NCI-H2227 treated with DMSO at 0.1 percent for 48 hours (cell line): Measurements from ENCODE around the gene ADAT2.

Experiments used
- DNase-seq: peaks from one replicate; lab custom pipeline; 2025; lab: John Stamatoyannopoulos, UW

The ADAT2 gene

DNA sequence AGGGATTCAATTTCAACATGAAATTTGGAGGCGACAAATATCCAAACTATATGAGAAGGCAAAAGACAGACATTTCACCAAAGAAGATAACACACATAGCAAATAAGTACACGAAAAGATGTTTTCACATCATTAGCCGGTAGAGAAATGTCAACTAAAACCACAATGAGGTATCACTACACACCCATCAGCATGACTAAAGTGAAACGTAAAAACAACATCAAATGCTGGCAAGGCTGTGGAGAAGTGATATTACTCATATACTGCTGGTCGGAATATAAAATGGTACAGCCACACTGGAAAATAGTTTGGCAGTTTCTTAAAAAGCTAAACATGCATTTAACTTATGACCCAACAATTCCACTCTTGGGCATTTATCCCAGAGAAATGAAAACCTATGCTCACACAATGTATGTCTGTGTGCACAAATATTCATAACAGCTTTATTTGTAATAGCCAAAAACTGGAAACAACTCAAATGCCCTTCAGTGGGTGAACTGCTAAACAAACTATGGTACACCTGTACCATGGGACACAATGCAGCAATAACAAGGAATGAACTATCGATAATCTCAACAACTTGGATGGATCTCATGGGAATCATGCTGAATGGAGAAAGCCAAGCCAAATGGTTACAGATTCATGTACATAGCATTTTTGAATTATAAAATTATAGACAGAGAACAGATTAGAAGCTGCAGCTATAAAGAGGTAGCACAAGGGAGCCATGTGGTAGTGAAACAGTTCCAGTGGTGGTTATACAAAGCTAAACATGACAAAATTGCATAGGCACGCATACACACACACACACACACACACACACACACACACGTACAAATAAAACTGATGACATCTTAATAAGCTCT, 8.6 kb downstream of the ADAT2 start:
- no peak for DNase-seq

DNA sequence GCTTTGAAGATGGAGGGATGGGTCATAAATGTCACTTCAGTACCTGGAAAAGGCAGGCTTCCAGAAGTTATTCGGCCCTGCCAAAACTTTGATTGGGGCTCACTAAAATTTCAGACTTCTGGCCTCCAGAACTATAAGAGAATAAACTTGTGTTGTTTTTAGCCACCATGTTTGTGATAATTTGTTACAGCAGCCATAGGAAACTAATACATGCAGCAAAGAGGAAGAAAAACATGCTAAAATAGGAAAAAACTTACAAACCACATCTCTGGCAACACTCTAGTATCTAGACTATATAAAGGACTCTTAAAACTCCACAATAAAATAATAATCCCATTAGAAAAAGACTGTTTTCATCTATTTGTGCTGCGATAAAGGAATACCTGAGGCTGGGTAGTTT, 9.5 kb downstream of the ADAT2 start:
- DNase-seq: no peak

DNA sequence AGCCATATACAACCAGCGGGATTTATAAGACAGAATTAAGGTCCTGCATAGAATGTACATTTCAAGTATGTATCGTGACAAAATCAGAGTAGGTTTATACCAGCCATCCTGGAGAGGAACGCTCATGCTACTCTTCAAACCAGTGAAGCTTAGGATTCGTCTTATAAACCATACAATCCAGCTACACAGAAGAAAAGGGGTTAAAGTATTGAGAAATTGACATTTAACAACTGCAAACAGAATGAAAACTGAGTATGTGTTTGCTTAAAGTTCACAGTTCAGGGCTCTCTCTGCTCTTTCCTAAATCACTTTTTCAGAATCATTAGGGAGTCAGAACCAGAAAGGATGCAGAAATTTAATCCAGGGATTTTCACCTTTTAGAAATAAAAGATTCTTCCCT, 17.9 kb downstream of the ADAT2 start:
- DNase-seq: no peak

DNA sequence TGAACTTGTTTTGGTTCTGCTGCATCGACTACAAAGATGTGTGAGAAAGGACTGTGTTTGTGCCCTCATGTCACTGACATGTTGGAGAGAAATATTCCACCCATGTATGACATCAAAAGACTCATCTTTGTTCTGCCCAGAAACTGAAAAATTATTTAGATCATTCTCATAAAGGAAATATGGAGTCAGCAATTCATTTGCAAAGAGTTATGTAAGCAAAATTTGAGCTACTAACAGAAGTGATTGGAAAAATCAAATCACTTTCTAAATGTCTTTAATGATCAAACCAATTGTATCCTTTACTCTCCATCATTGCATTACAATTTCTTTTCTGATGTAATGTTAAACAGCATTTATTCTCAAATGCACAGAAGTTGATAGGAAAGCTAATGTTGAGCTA, 19.3 kb downstream of the ADAT2 start:
- DNase-seq: no peak

DNA sequence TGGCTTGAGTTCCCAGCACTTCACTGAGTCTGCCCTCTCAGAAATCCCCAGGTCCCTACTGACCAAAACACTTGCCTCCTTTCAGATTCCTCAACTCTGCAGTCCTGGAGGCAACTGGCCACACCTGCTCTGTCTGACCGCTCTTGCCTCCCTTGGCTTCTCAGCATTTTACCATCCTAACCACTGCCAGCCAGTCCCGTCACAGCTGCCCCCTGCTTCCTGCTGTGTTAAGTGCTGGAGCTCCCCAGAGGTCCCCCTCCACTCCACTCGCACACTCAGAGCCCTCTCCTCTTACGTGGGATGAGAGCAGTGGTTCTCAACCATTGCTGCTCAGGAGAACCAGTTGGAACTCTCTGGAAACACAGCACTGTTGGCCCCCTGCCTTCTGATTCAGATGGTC, 20.5 kb downstream of the ADAT2 start:
- DNase-seq: no peak

DNA sequence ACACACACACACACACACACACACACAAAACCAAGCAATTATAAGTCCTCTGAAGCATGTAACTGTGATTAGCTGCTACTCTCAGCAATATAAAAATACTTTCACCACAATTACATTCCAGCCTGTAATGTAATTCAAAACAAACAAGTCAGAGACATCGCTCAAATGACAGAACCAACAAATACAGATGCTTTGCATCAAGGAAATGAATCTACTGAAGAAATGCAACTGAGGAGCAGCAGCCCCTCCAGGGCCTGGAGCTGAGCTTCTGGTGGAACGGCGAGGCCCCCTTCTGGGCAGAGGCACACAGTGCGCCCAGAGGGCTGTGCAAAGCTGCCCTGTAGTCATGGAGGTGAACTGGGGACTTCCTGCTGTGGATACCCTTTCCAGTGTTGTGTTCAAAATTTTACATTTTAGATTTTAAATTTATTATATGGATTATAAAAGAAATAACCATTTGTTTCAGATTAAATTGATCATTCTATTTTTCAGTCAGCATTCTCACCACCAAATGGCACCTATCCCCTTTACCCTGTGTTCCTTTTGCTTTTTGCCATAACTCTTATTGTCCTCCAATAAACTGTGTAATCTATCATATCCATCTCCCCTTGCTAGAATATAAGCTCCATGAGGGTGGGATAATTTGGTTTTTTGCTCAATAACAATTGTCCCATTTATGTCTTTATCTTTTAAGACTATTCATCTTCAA, 23.2 kb downstream of the ADAT2 start:
- peak; percentile 39 for DNase-seq

DNA sequence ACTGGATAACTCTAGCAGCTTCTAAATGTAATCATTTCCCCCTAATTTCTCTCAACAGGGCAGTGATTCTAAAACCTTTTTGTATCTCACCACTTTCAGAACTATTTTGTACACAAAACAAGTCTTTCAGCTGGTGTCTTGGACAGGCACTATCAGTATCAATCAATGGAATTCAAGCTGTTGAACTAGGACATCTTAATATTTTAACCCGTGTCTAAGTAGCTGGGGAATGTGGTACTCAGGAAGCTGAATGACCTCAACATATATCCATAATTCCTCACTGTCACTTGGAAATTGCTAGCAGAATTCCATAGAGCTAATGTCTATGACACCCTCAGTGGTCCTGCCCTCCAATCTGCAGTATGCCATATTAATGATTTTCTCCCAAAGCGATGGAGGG, 24.5 kb downstream of the ADAT2 start:
- no peak for DNase-seq

DNA sequence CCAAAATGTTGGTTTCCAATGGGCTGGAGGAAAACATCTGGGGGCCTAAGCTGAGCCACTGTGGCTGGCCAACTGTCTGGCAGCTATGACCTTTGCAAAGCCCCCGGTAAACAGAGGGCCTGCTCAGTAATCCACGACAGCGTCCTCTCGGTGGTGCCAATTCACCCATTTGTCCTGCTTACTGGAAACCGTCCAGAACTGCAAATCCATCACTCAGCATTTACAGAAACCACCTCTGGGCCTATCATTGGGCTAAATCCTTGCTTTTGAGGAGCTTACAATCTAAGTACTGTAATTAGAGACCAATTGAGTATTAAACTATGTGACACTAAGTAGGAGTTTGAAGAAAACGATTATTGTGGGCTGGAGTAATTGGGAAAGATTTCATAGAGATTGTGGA, 31.0 kb downstream of the ADAT2 start:
- no peak for DNase-seq

DNA sequence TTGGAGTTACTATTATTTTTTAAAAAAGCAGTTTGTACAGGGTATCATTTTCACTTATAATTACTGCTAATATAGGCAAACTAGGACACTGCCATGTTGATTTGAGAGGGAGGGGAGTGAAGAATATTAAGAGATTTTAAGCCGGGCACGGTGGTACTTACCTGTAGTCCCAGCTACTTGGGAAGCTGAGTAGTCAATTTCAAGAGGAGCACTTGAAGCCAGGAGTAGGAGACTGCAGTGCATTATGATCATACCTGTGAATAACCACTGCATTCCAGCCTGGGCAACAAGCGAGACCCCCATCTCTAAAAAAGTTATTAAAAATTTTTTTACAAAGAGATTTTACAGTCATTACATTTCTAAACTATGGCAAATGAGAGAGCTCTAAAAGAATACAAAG, 35.7 kb downstream of the ADAT2 start:
- DNase-seq: no peak

DNA sequence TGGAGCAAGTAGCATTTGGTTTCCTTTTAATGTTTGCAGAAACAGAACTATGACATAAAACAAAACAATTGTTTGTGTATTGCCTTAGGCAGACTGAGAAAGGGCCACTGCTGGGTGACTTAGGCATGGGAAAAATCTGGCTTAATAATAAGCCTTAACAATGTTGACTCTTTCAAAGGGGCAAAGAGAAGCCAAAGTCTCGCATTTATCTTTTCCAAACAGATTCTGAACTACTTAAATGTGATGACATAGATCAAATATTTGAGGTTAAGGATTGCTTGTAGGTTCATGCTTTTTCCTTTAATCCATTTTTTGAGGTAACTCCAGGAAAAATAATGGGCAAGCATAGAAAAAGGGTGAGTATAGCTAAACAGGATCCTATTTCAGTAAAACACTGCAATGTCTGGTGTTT, 39.6 kb downstream of the ADAT2 start:
- DNase-seq: no peak

DNA sequence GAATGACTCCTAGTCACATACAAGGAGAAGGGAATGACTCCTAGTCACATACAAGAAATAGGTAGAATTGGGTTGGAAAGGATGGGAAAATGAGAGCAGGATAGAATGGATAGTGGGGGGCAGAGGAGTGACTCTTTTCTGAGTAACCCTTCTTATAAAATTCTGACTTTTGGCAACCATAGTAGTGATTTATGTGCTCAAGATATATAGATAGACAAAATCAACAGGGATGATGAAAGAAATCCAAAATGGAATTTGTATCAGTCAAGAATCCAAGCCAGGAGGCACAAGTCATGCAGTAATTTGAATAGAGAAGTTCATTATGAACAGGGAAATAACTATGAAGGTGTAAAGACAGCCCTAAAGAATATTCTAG, 41.7 kb downstream of the ADAT2 start:
- no peak for DNase-seq

DNA sequence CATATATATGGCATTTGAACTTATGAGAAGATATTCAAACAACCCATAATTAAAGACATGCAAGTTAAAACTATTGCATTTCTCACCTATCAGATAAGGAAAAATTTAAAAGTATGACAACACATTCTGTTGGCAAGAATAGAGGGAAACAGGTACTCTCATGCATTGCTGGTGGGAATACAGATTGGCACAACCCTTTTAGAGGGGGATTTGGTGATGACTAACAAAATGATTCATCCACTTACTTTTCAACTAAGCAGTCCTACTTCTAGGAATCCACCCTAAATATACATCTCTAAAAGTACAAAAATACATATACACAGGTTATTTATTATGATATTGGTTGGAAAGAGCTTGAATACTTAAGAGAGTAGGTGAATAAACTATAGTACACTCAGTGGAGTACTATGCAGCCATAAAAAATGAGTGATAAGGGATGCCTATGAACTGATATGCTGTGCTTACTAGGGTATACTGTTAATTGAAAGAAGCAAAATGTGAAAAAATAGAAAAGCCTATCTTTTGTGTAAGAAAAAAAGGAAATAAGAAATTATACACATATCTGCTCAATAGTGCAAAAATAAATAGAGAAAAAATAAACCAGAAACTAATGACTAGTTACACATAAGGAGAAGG, 42.2 kb downstream of the ADAT2 start:
- DNase-seq: no peak

DNA sequence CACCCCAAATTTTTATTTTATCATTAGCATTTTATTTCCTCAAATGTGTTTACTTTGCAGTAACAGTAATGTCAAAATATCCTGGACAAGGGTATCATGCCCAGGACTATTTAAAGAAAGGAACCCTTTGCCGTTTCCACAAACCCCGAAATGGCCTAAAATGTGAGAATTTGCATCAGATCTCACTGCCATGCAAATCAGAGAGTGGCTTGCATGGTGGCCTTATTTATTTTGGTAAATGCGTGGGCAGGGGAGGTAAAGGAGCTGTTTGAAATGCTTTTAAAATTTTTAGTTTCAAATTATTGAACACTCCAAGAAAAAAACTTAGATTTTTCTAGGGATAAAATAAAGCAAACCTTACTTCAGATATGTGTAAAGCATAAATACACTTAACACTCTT, 43.8 kb downstream of the ADAT2 start:
- DNase-seq: no peak

DNA sequence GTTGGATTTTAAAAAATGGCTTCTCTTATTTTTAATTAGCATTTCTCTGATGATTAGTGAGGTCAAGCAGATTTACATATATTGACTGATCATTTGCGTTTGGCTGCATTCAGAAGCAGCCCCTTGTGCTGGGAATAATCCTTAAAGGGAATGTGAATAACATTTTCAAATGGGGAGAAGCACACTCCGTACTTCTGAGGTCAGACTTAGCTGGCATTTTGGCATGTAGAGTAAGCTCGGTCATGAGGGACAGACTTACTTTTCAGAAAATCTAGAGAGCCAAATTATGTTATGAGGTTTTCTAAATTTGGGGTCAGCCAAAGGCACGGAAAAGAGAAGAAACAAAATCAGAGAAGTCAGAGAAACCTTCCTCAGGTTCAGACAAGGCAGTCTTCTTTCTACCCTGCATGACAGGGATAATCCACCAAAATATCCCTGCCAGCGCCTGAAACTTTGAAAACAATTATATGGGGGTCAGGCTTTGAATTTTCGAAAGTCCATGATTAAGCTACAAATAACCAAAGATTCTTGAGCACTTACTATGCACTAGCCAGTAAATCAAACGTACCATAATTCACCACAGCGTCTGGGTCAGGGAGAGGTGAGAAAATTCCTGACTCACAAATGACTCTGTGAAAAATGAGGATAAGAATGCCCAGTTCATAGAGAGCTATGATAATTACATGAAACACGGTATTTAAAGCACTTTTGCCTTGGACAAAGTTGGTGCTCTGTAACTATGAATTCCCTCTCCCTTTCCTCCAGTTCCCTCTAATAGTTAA, 44.9 kb downstream of the ADAT2 start:
- DNase-seq: no peak

DNA sequence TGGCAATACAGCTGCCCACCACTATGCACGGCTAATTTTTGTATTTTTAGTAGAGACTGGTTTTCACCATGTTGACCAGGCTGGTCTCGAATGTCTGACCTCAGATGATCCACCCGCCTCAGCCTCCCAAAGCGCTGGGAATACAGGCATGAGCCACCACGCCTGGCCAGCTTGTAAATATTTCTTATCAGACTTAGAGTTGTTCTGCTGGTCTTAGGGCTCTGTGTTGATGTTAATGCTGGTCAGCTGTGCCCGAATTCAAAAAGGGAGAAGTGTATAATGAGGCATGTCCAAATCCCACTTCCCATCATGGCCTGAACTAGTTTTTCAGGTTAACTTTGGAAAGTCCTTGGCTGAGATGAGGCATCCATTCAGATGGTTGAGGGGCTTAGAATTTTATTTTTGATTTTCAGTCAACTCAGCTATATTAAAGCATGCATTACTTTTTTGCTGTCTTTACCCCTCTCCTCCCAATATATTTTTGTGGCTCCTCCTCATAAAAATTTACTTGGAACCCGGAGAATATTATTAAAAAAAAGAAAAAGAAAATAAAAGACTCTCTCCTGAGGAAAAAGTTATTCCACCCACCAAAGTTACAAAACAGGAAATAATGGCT, 47.7 kb downstream of the ADAT2 start:
- DNase-seq: no peak

DNA sequence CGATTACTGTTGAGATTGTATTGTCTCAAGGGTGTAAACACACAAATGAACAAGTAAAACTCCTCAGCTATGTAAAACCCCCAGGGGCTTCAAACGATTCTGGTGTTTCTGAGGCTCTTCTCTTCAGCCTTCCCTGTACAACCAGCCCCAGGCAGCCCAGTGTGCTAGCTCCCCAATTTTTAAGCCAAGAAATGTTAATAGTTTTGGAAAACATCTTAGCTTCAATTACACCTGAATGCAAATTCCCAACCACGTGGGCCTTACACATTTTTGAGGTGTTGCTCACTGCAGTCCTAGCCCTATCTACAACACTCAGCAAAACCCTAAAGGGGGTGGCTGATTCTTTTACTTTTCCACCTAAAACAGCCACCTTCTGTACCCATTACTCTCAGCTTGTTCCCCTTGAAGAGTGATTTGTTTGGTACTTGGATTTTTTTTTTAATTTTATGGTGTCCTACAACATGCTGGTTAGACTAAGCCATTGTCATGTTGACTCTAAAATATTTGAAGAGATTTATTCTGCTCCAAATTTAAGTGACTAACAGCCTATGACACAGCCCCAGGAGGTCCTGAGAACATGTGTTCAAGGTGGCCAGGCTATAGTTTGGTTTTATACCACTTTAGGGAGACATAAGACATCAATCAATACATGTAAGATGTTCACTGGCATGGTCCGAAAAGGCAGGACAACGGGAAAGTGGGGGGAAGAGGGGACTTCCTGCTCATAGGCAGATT, 48.7 kb downstream of the ADAT2 start:
- no peak for DNase-seq

DNA sequence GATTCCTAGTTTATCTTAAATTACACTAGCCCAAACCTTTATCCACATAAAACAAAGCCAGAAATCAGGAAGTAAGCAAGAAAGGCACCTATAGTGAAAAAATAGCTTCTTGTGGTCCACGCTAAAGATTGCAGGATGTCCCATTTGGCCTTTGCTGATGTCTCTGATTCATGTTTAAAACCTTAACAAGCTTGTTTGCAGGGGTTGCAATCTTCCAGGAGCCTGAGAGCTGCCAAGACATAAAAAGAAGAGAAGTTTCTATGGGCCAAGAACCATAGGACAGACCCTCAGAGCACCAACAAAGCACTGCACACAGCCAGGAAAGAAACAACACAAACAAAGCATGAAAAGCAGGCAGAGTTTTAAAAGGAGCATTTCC, 49.4 kb downstream of the ADAT2 start:
- no peak for DNase-seq

DNA sequence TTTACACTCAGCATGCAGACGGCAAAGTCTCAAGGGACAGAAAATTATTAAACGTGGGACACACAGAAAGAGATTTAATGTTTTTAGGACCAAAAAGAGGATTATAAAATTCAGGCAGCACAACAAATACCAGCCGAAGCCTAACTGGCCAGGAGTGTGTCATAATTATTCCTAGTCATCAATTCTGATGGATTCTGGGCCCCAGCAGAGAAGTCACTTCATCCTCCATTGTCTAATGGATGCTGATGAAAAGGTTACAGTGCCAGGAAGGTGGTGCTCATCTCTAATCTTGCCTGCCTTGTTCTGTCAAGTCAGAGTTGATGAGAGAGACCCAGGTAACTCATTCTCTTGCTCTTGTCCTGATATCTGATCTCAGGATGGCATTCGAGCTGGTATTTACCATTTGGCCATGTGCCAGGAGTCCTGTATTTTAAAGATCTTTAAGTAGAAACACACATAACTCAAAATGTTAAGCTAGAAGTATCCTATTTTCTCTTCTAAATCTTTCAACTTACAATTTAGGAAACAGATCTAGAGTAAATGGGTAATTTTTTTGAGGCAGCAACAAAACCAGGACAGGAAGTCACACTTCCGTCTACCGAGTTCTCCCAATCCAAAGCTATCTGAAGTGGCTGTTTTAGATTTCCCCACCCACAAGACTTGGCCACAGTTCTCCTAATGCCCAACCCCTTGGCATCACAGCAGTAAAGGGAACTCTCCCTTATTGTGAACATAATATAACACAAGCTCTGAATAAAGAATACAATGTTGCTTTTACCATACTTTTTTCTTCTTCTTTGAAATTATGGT, 50.0 kb downstream of the ADAT2 start:
- DNase-seq: peak; percentile 56

DNA sequence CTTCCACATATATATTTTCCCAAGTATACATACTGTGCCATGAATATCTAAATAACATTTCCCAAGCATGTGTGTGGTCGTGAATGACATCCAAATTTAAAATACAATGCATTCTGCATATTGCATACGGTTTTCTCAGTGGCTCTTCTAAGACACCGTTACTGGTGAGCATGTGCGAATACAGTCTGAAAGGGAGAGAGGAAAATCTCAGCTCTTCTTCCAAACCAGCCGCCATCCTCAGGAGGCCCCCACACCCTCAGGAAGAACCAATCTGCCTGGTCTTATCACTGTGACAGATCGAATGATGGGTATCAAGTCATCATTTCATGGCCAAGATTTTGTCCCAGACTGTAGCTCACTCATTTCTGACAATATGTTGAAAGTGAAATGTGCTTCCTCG, 50.7 kb downstream of the ADAT2 start:
- no peak for DNase-seq

DNA sequence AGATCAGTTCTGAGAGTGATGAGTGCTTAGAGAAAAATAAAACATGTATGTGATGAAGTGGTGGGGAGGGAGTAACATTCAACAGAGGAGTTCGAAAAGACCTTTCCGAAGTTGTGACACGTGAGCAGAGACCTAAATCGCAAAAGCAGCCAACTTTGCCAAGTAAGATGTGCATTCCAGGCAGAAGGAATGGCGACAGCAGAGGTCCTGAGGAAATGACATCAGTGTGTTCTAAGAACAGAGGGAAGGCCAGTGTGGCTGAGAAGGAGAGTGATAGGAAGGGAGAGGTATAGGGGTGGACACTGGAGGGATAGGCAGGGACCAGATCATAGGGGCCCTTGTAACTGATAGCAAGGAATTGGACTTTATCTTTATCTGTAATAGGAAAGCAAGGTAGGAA, 51.3 kb downstream of the ADAT2 start:
- DNase-seq: no peak
